Stimulated activated CD4-positive, alpha-beta T cell treated with anti-CD3 and anti-CD28 coated beads, Interleukin-4, amount 100 ng/mL, for 1 hour (primary cell): Measurements from ENCODE around the gene ARHGEF28.

Experiments
- DNase-seq: peaks from one replicate; pipeline ENCODE4 v3.0.0-alpha.2; 2020

Gene ARHGEF28

DNA sequence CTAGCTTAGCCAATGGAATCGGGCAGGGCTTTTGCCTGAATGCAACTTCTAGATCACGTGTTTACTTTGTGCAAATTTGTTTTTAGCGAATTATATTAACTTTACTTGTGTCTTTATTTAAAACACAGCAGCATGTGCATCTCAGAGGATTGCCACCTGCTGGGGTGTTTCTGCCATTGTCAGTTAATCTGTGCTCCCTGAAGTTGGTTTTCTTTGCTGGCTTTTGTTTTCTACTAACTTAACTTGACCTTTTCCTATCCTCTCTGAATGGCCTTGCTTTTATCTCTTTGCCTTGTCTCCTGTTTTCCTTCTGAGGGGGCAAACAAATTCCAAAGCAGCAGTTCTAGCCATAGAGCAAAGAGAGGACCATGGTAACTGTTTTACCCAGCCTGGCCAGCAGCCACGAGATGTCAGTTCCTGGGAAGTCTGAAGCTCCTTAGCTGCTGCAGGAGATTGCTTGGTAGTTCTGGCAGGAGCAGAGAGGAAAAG, 67.6 kb downstream of the ARHGEF28 start:
- DNase-seq, result no peak

DNA sequence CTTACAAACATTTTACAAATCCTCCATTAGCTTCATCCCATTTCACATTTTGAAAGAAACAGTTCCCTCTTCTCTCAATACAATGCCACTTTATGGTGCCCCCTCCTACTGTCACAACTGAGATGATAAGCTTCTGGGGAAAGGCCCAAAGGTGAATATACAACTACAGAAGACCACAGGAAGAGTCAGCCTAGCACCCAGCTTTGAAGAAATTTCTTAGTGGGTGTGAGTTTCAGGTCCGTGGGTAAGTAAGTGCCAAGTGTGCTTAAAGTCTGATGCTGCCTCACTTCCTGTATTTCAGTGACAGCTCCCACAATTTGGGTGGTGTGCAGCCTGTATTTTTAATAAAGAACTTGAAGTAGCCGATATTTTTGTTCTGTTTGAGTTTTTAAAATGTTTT, 68.1 kb downstream of the ARHGEF28 start:
- DNase-seq, result no peak

DNA sequence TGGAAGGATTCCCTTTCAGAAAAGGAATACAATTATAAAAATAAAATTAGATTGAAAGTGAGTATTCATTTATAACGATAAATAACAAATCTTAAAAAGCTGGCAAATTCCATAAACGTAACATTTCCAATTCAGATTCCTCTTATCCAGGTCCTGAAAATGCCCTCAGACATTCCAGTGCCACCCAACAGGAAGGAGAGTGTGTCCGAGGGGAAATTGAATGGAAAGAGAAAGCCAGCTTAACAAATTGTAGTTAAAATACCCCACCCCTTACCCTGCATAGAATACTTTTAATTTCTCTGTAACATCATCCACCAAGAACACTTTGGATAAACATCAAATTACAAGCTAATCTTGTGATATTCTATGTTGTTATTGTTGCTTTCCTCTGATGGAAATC, 72.0 kb downstream of the ARHGEF28 start:
- DNase-seq, result no peak

DNA sequence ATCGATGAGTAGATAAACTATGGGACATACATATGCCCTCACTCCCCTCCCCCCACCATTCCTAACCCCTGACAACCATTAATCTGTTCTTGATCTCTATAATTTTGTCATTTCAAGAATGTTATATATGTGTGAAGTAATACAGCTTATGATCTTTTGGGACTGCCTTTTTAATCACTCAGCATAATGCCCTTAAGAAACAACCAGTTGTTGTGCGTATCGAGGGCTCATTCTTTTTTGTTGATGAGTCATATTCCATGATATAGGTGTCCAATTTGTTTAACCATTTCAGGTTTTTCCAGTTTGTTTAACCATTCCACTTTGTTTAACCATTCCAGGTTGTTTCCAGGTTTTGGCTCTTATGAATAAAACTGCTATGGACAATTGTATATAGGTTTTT, 75.6 kb downstream of the ARHGEF28 start:
- no peak for DNase-seq

DNA sequence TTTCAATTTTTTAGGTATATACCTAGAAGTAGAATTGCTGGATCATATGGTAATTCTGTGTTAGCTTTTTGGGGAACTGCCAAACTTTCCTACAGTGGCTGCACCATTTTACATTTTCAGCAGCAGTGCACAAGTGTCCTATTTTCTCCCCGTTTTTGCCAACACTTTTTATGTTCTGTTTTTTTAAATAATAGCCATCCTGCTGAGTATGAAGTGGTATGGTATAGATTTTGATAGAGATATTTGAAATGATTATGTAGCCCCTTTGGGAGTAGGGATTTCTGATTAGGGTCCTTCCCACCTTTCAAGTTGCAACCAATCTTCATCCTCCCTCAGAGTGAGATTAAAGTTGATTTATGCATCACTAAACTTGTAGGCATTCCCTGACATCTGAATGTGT, 76.5 kb downstream of the ARHGEF28 start:
- no peak for DNase-seq

DNA sequence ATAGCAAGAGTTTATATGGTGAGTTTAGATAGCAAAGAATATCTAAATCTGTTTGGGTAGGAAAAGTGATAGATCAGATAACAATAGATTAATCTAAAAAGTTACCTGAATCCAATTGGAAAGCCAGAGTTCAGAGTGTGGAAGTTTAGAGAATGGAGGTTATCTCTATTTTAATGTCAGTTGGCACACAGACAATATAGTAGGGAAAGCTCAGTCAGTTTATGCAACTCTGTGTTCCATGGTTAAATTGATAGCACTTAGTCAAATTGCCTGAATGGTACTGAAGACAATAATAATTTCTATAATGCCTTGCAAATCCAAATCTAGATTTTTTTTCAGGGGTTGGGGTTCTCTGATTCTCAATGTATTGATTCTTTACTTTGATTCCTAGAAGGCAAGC, 77.0 kb downstream of the ARHGEF28 start:
- DNase-seq, result no peak

DNA sequence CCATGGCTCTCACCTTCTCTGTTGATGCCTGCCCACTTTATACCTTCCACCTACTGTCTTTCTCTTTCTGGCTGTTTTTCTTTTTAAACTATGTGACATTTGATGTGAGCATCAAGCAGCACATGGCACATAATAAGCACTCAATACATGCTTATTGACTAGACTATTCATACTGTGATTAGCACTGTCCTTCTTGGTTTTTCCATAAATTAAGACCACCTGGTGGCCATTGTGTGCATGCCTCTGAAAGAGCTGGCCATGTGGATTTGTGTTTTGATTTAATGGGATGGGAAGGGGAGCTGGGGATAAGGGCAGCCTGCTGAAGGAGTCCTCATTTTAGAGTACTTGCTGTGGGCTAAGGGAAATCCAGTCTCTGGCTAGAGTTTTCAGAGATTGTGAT, 79.4 kb downstream of the ARHGEF28 start:
- DNase-seq, result no peak

DNA sequence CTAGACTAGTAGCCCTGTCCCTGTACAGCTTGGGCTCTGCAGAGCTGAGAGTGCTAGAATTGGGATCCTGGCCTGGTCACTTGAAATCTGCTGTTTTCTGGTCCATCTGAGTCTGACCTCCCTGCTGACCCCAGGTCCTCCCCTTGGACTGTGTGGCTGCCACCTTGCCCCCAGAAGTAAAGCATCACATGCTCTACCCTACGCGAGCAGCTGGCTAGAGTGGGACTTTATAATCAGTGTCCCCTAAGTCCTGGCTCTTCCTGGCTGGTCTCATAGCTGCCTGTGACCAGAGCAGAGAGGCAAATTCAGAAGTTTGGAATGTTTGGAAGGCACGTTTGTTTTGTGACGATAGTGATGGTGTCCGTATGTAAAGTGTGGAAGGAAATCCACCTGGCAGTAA, 81.0 kb downstream of the ARHGEF28 start:
- no peak for DNase-seq

DNA sequence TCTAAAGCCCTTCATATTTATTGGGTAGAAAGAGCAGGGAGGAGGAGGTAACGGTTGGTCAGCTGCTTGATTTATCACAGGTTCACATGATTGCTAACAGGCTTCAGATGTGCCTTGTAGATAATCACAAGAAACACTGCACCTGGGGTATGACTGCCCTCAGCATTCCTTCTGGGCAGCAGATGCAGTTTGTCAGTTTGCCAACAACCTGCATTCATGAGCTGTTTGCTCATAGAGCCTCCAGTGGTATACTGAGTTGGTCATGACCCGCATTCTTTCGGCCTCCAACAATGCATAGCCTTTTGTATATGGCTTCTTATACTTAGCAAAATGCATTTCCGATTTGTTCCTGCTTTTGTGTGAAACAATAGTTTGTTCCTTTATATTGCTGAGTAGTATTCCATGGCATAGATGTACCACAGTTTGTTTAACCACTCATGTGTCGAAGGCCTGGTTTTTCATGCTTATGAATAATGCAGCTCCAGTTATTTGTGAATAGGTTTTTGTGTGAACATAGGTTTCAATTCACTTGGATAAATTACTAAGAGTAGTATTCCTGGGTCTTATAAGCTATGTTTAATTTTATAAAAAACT, 83.6 kb downstream of the ARHGEF28 start:
- no peak for DNase-seq

DNA sequence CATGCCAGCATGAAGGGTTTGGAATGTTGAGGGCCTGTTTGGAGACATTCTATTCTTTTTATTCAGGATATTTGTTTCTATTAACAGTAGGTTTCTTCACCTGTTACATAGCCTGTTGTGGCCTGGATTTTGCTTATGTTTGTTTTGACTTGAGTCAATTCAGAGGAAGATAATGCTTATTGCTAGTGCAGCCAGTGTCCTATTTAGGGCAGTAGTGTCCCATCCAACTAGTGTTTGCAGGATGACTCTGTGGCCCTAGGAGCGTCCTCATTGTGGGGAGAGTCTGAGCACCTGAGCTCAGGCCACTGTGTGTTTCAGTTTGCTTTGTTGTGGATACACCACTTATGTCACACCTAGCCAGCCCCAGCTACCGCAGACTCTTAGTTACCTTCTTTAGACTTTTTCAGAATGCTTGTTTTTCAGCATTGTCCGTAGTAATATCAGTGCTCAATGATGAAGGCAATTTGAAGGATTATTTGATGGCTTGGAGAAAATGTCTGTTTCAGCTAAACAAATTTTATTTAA, 90.3 kb downstream of the ARHGEF28 start:
- no peak for DNase-seq

DNA sequence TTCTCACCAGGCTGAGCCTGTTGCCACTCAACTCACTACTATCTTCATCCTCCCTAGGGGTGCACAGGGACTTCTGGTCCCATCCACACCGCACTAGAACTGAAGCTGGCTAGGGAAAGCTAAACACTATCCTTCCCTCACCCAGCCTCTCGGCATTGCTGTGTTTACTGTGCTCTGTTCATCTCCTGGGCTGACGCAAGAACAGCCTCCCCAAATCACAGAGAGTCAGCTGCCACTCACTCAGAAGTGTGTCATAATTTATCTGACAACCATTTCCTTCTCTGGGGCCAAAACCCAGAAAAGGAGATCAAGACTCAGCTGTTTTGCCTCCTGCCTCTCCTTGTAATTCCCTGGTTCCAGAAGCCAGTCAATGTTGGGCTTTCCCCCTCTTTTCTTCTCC, 92.8 kb downstream of the ARHGEF28 start:
- DNase-seq, result no peak

DNA sequence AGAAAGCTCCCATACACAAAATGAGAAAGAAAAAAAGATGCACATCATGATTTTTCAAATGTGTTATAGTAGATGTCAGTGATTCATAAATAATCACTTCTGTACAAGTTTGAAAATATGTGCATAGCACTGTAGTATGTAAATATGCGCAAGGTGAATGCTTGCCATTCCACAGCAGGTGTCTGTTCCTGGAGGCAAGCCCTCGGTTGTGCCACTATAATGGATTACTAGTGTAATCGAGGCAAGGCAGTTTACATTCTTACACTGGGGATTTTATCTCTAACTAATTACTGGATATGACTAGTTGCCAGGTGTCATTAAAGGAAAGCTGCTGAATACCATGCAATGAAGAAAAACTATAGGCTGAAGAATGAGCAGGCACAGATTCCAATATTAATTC, 93.6 kb downstream of the ARHGEF28 start:
- no peak for DNase-seq

DNA sequence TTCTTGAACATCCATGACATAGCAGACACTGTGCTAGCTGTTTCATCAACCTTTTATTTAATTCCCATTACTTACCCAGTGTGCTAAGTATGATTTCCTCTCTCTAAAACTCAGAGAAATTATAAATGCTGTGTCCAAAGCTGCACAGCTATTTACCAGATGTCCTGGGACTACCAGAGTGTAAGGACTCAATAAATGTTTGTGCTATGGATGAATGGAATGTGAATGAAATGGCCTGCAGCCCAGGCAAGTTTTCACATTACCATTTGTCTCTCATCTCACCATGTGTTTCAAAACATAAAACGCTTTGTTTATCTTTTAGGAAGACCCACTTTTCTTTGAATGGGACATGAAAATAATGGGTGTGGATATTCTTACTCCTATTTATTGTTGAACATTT, 96.2 kb downstream of the ARHGEF28 start:
- DNase-seq, result no peak

DNA sequence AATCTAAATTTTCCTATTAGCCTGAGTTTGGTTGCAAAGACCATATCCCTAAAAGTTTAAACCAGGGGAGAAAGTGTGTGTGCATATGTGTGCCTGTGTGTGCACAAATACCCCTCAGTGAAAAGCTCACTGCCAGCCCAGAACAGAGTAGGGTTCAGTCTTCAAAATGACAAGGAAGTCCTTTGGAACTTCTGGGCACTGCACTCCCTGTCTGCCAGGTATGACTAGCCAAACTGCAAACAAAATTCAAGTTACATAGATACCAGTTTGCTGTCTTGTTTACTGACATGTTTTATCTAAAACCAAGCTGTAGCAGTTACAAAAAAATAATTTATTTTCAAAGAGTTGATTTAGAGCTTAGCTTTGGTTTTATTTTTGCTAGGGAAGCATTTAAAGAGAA, 100.1 kb downstream of the ARHGEF28 start:
- DNase-seq, result no peak

DNA sequence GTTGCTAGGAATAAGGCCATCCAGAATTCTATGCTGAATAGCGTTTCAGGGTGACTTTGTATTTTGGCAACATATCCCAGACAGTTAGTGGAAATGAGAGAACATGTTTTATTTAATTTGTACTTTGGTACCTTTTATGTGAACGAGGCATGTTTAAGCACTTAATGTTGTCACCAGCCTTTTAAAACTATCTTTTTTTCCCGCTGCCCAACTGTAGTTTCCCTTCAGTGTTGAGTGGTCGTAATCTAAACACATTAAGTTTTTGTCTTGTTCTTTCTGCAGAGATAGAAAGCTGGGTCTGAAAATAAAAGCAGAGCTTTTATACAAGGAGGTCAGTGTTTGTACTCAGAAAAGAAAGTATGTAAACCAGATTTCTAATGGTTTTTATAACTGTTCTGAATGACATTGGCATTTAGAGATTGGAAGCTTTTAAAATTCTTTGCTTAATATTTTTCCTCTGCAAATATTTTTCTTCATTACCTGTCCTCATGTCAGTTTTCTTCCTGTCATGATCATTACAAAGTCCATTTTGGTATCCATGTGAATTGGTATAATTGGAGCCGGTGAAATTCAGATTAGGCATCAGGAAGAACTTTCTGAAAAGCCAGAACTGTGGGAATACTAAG, 100.7 kb downstream of the ARHGEF28 start:
- no peak for DNase-seq

DNA sequence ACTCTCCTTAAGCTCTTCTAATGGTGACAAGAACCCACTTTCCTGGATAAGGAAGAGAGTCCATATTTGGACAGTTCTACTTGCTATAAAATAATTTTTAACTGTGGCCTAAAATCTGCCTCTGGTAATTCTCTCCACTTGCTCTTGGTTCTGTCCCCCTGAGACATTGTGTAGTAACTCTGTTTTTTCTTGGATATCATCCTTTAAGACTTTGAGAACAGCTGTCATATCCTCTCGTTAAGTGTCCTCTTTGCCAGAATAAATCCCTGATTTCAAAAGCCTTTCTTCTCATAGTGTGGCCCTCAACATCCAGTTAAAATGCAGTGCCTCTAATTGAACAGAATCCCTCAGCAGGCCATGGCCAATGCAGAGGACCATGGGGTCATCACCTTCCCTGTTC, 101.5 kb downstream of the ARHGEF28 start:
- no peak for DNase-seq

DNA sequence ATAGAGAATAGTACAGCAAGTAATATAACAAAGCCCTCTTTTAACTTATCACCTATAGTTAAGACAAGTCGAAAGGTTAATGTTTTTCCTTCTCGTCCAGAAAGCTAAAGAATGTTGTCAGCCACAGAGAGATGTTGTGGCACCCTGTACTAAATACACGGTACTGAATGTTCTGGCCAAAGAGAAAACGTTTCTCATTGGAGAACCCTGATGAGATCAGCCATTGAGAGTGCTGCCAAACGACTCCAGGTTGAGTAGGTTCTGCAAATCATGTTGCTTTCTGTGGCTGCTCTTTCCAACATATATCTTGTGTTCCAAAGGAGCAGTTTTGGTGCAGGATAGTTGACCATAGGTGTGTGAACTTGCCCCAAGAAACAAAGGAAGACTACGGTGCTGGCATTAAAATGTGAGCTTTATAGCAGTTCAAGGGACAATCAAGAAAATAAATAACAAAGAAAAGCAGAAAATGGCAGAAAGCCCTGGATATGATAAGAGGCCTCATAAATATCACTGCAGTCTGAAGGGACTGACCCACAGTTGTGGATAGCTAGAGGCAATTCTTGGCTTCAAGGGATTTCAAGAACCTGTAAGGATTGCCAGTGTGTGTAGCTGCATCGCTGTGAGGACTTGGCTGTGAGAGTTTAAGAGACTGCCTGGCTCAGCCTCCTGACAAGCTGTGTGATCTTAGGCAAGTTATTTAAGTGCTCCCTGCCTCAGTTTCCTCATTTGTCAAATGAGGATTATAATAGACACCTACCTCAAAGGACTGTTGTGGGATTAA, 102.7 kb downstream of the ARHGEF28 start:
- DNase-seq, result no peak

DNA sequence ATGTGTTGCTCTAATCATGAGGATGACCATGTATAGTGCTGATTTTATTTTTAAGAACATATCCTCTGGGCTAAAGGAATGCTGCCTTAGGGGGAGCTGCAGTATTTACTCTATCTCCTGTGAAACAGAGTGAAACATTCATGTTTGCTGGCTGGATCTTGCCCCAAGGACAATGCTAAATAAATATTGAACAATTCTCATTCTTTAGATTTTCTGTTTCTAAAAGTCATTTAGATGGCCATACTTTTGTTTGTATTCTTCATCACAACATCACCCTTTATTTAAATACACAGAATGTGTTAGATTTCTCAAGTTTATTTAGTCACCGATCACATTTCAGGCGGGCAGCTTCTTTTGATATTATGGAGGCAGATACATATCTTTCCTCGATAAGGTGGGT, 103.3 kb downstream of the ARHGEF28 start:
- no peak for DNase-seq

DNA sequence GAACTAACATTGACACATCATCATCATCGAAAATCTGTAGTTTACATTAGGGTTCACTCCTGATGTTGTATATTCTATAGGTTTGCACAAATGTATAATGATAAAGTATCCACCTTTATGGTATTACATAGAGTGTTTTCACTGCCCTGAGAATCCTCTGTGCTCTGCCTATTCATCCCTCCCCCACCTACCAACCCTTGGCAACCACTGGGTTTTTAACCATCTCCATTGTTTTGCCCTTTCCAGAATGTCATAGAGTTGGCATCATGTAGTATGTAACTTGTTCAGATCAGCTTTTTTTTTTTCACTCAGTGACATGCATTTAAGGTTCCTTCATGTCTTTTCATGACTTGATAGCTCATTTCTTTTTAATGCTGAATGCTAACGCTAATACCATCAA, 106.0 kb downstream of the ARHGEF28 start:
- DNase-seq, result no peak

DNA sequence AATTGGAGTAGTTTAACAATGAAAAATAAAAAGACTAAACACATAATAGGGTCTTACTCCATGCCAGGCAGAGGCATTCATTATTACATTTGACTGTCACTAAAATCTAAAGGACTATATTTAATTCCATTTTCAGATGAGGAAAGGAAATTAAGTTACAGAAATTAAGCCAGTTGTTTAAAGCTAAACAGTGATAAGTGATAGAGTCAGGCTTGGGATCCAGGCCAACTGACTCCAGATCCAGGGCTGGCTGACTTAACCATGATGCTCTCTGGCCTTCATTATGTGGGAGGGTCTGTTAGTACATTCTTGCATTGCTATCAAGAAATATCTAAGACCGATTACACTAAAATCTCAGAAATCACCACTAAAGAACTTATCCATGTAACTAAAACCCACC, 107.2 kb downstream of the ARHGEF28 start:
- DNase-seq, result no peak

DNA sequence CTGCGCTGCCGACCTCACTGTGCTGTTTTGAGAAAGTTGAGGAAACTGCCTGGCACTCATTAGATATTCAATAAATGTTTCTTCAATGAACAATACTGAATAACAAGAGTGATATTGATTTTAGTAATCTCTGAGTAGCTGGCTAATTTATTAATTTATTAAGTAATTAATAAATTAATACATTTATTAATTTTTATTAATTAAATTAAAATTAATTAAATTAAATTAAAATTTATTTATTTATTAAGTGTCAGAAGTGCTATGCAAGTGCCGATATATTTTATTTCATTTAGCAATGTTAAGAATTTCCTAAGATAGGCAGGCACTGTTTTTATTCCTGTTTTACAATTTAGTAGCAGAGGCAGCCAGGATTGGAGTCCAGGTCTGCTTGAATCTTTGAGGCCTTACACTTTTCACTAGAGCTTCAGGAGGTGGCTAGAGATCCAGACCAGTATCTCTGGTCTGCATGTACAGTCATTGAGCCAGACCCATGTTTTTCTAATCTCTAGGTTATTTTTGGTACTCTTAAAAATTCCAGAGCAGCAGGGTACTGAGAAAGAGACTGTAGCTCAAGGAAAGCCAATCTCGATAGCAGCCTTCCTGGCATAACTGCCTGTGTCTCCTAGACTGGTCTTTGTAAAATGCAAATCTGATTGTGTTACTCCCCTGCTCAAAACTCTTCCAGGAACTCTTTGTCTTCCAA, 109.2 kb downstream of the ARHGEF28 start:
- no peak for DNase-seq

DNA sequence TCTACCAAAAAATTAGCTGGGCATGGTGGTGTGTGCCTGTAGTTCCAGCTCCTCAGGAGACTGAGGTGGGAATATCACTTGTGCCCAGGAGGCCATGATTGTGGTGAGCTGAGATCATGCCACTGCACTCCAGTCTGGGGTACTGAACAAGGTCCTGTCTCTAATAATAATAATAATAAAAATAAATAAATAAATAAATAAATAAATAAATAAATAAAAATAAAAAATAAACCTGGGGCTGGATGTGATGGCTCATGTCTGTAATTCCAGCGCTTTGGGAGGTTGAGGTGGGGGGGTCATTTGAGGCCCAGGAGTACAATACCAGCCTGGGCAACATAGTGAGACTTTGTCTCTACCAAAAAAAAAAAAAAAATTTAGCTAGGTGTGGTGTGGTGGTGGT, 113.7 kb downstream of the ARHGEF28 start:
- no peak for DNase-seq

DNA sequence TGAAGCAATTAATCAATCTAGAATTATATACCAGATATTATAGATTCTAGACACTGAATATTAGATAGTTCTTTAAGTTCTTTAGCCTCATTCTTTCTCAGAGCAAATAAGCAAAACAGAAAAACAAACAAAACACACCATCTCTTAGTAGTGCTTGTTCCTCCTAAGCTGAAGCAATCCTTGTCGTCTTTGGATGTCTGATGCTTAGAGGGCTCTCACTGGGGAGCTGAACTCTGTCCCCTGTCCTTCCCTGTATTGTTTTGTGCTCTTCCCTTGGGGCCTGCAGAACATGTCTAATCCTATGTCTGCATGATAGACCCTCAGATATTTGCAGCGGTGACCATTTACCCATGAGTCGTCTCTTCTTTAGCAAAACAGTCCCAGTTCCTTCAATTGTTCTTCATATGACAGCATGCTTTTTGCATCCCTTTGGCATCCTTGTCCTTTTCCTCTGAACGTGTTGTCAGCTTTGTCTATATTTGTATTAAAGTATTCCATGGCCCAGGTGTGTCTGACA, 114.3 kb downstream of the ARHGEF28 start:
- no peak for DNase-seq
